ENCODE measurements around the gene RACGAP1. TPM values are rescaled to one million over a fixed set of nuclear protein-coding genes. Genes with fewer than 3 reads are reported as not detected.

The RACGAP1 gene
- total RNA-seq, 1 donor from 2014 or later: 18.8 TPM

DNA sequence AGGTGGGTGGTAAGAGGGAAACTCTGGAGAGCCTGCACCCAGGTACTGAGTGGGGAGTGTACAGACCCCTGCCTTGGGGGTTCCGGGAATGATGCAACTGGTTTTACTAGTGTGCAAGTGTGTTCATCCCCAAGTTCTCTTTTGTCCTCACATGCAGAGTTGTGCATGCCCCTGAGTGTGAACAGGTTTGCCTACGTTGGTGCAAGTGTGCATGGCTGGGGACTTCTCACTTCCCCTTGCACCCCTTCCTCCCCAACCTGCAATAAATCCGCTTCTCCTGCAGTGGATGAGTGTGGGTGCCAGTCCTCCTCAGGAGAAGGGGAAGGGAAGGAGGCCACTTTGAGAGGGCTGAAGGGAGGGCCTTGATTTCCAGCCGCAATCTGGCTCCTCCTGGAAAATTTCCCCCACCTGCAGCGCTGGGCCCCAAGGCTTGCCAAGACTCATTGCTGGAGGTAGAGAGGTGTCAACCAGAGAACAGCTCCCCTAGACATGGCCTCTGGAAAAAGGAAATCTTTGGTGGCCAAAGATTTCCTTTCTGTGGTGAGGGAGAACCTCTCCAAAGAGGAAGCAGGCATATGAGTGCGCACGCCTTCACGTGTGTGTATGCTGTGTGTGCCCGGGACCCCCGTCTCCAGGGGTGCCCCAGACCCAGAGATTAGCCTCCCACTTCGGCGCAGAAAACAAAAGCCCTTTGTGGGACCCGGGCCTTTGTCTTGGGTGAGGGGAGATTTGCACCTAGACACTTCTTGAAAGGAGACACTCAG lies 69.2 kb downstream of the RACGAP1 start:
- Histone ChIP-seq H3K27ac (ENCODE audit: low read depth, low read length) (no peak overlapping the region), H3K4me3 (ENCODE audit: insufficient read depth, low read depth, low read length) (no peak overlapping the region), H3K36me3 (ENCODE audit: insufficient read depth, low read length) (no peaks in the 10 kb centered on the region), H3K9me3 (ENCODE audit: insufficient read depth, low read depth, low read length) (no peaks in the 10 kb centered on the region), H3K79me2 (ENCODE audit: insufficient read depth, low read length) (no peaks in the 10 kb centered on the region), H3K27me3 (ENCODE audit: insufficient read depth, low read length) (peaks cover 47% of the 10 kb centered on the region), H3K4me1 (ENCODE audit: insufficient read depth, low read length) (peaks cover 8% of the 10 kb centered on the region), H2AFZ (ENCODE audit: low read depth, low read length) (no peak overlapping the region), H3K4me2 (ENCODE audit: low read length) (no peak overlapping the region), H4K20me1 (ENCODE audit: insufficient read depth, low read length) (peaks cover 4% of the 10 kb centered on the region), H3K9ac (ENCODE audit: low read length) (no peak overlapping the region)
- DNase-seq (ENCODE audit: low read depth) (no peak), FAIRE-seq (no peak)
- TF ChIP-seq EZH2 (IDR thresholded peaks at IDR 0.05; ENCODE audit: insufficient read depth, low read length): no peak
- TF ChIP-seq, protein P1, sequence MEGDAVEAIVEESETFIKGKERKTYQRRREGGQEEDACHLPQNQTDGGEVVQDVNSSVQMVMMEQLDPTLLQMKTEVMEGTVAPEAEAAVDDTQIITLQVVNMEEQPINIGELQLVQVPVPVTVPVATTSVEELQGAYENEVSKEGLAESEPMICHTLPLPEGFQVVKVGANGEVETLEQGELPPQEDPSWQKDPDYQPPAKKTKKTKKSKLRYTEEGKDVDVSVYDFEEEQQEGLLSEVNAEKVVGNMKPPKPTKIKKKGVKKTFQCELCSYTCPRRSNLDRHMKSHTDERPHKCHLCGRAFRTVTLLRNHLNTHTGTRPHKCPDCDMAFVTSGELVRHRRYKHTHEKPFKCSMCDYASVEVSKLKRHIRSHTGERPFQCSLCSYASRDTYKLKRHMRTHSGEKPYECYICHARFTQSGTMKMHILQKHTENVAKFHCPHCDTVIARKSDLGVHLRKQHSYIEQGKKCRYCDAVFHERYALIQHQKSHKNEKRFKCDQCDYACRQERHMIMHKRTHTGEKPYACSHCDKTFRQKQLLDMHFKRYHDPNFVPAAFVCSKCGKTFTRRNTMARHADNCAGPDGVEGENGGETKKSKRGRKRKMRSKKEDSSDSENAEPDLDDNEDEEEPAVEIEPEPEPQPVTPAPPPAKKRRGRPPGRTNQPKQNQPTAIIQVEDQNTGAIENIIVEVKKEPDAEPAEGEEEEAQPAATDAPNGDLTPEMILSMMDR (IDR thresholded peaks at IDR 0.05; ENCODE audit: insufficient read depth, low read depth, low read length): no peak
- peaks cover 9% of the 10 kb centered on the region for H3K36me3 Mint-ChIP-seq (ENCODE audit: low read depth, unreplicated experiment)
- no peak overlapping the region for H3K4me3 Mint-ChIP-seq (ENCODE audit: unreplicated experiment)
- peaks cover 2% of the 10 kb centered on the region for H3K9me3 Mint-ChIP-seq (ENCODE audit: unreplicated experiment)
- peaks cover 70% of the 10 kb centered on the region for H3K27me3 Mint-ChIP-seq (ENCODE audit: low read depth, unreplicated experiment)
- H3K27ac Mint-ChIP-seq (ENCODE audit: unreplicated experiment): no peak overlapping the region
- H3K4me1 Mint-ChIP-seq (ENCODE audit: low read depth, unreplicated experiment): peaks cover 11% of the 10 kb centered on the region

DNA sequence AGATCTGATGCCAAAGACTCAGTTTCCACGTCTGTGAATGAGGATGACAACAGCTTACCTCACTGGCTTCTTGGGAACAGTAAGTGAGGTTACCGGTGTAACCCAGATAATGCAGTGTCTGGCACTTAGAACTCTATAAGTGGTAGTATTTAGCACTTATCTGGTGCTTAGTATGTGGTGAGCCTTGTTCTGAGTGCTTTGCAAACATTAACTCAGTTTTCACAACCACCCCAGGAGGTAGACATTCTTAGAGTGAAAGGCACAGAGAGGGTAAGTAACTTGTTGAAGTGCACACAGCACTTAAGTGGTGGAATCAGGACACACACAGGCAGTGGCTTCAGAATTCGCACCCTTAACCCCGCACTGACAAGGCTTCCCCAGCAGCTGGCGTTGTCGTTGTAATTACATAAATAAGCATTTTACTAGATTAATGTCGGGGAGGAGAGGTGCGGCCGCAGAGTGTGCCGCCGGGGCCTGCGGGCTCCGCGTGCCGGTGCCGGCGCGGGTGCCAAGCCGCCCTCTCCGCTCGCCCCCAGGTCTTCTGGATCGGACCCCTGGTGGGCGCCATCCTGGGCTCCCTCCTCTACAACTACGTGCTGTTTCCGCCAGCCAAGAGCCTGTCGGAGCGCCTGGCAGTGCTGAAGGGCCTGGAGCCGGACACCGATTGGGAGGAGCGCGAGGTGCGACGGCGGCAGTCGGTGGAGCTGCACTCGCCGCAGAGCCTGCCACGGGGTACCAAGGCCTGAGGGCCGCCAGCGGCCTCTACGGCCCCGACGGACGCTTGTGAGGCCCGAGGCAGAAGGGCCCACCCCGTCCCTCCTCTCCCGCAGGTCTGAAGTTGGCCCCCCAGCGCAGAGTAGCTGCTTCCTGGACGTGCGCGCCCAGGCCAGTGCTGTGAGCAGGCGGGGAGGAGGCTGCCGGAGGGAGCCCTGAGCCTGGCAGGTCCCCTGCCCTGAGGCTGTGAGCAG lies 70.1 kb downstream of the RACGAP1 start:
- Mint-ChIP-seq H3K36me3 (ENCODE audit: low read depth, unreplicated experiment) (peaks cover 4% of the 10 kb centered on the region), H3K9me3 (ENCODE audit: unreplicated experiment) (no peaks in the 10 kb centered on the region), H3K27ac (ENCODE audit: unreplicated experiment) (no peak overlapping the region), H3K27me3 (ENCODE audit: low read depth, unreplicated experiment) (peaks cover 67% of the 10 kb centered on the region), H3K4me1 (ENCODE audit: low read depth, unreplicated experiment) (peaks cover 5% of the 10 kb centered on the region), H3K4me3 (ENCODE audit: unreplicated experiment) (no peak overlapping the region)
- Histone ChIP-seq H3K36me3 (ENCODE audit: insufficient read depth, low read length) (no peaks in the 10 kb centered on the region), H3K4me2 (ENCODE audit: low read length) (peak overlapping the region; percentile 6), H3K27me3 (ENCODE audit: insufficient read depth, low read length) (peaks cover 38% of the 10 kb centered on the region), H3K27ac (ENCODE audit: low read depth, low read length) (no peak overlapping the region), H3K4me3 (ENCODE audit: insufficient read depth, low read depth, low read length) (no peak overlapping the region), H3K9ac (ENCODE audit: low read length) (no peak overlapping the region), H3K4me1 (ENCODE audit: insufficient read depth, low read length) (peaks cover 8% of the 10 kb centered on the region), H2AFZ (ENCODE audit: low read depth, low read length) (no peak overlapping the region), H3K79me2 (ENCODE audit: insufficient read depth, low read length) (no peaks in the 10 kb centered on the region), H3K9me3 (ENCODE audit: insufficient read depth, low read depth, low read length) (no peaks in the 10 kb centered on the region), H4K20me1 (ENCODE audit: insufficient read depth, low read length) (no peaks in the 10 kb centered on the region)
- FAIRE-seq (no peak), DNase-seq (ENCODE audit: low read depth) (no peak)
- TF ChIP-seq, protein P1 (IDR thresholded peaks at IDR 0.05; ENCODE audit: insufficient read depth, low read depth, low read length): no peak
- peak; percentile 70 for TF ChIP-seq EZH2 (IDR thresholded peaks at IDR 0.05; ENCODE audit: insufficient read depth, low read length)

Measured in astrocyte (in vitro differentiated cells and primary cell).